ENCODE data around the gene CAMK2B.

CAMK2B gene

DNA sequence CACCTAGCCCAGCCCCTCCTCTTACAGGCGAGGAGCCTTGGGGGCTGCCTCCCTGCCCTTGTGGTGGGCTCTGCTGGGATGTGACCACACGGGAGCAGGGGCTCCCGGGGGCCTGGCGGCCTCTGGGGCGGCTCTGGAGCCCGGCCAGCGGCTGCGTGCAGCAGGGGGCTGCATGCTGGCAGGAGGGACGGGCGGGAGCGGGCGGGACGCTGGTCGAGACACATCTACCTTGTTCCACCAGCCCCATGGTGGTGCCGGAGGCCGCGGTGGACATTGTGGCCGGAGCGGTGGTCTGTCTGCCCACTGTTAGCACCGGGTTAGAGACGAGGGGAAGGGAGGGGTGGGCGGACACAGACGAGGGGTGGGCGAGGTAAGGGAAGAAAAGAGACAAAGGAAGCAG lies 86.0 kb downstream of the CAMK2B start:
- no peak overlapping the region for H3K4me2 ChIP-seq (ENCODE audit: insufficient read depth, low read length)
- H3K4me1 ChIP-seq (ENCODE audit: insufficient read depth, low read length) = no peaks in the 10 kb centered on the region
- no peak for DNase-seq
- H2AFZ ChIP-seq (ENCODE audit: low read depth, low read length) = no peak overlapping the region
- TF ChIP-seq EZH2 (IDR thresholded peaks at IDR 0.05; ENCODE audit: borderline replicate concordance, low read depth, low read length, severe bottlenecking) = no peak
- TF ChIP-seq, protein P1, sequence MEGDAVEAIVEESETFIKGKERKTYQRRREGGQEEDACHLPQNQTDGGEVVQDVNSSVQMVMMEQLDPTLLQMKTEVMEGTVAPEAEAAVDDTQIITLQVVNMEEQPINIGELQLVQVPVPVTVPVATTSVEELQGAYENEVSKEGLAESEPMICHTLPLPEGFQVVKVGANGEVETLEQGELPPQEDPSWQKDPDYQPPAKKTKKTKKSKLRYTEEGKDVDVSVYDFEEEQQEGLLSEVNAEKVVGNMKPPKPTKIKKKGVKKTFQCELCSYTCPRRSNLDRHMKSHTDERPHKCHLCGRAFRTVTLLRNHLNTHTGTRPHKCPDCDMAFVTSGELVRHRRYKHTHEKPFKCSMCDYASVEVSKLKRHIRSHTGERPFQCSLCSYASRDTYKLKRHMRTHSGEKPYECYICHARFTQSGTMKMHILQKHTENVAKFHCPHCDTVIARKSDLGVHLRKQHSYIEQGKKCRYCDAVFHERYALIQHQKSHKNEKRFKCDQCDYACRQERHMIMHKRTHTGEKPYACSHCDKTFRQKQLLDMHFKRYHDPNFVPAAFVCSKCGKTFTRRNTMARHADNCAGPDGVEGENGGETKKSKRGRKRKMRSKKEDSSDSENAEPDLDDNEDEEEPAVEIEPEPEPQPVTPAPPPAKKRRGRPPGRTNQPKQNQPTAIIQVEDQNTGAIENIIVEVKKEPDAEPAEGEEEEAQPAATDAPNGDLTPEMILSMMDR (IDR thresholded peaks at IDR 0.05; ENCODE audit: borderline replicate concordance, extremely low read depth, low read length, poor library complexity, severe bottlenecking) = no peak
- H3K9ac ChIP-seq (ENCODE audit: low read depth, low read length) = no peak overlapping the region
- no peak overlapping the region for H3K27ac ChIP-seq (ENCODE audit: low read length)
- no peaks in the 10 kb centered on the region for H3K9me3 ChIP-seq (ENCODE audit: insufficient read depth, low read length, severe bottlenecking)
- H3K79me2 ChIP-seq (ENCODE audit: insufficient read depth, low read length) = no peaks in the 10 kb centered on the region
- H3K36me3 ChIP-seq (ENCODE audit: insufficient read depth, low read length) = no peaks in the 10 kb centered on the region
- no peak overlapping the region for H3K4me3 ChIP-seq (ENCODE audit: low read depth in 1 of 2, low read length in 2 of 2)
- peaks cover 6% of the 10 kb centered on the region; the same call in 1 of the 2 replicates for H4K20me1 ChIP-seq (ENCODE audit: insufficient read depth, low read length)
- no peak for ATAC-seq (ENCODE audit: insufficient read depth, low read depth)
- H3K27me3 ChIP-seq (ENCODE audit: insufficient read depth, low read length, poor library complexity) = peaks cover 3% of the 10 kb centered on the region

DNA sequence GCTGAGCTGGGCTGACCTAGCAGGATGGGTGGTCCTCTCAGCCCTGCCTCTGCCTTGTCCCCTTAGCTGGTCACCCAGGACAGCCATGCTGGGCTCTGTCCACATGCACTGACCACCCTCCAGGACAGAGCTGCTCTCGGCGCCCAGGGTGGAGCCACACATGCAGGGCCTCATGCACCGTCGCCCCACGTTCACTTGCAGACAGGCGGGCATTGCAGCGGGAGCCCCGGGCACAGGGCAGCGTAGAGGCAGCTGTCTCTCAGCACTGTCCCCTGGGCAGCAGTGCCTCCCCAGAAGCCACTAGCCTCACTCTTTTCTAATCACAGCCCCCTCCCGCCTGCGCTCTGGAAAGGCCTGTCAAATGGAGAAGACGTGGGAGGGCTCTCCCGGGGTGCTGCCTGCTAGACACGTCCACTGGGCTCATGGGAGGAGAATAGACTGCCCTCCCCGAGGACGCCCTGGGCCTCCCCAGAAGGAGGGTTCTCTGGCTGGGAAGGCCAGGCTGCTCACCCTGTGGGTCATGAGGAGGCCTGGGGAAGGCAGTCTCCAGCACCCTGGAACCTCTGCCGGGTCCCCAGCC lies 87.2 kb downstream of the CAMK2B start:
- no peaks in the 10 kb centered on the region for H3K9me3 ChIP-seq (ENCODE audit: insufficient read depth, low read length, severe bottlenecking)
- no peaks in the 10 kb centered on the region for H3K36me3 ChIP-seq (ENCODE audit: insufficient read depth, low read length)
- H3K27ac ChIP-seq (ENCODE audit: low read length) = no peak overlapping the region
- no peak overlapping the region for H3K4me3 ChIP-seq (ENCODE audit: low read depth in 1 of 2, low read length in 2 of 2)
- no peak overlapping the region for H2AFZ ChIP-seq (ENCODE audit: low read depth, low read length)
- H3K27me3 ChIP-seq (ENCODE audit: insufficient read depth, low read length, poor library complexity) = peaks cover 3% of the 10 kb centered on the region
- no peaks in the 10 kb centered on the region for H3K79me2 ChIP-seq (ENCODE audit: insufficient read depth, low read length)
- no peak for DNase-seq
- H3K4me2 ChIP-seq (ENCODE audit: insufficient read depth, low read length) = no peak overlapping the region
- peaks cover 6% of the 10 kb centered on the region; the same call in 1 of the 2 replicates for H4K20me1 ChIP-seq (ENCODE audit: insufficient read depth, low read length)
- H3K9ac ChIP-seq (ENCODE audit: low read depth, low read length) = no peak overlapping the region
- ATAC-seq (ENCODE audit: insufficient read depth, low read depth) = no peak
- TF ChIP-seq, protein P1 (IDR thresholded peaks at IDR 0.05; ENCODE audit: borderline replicate concordance, extremely low read depth, low read length, poor library complexity, severe bottlenecking) = no peak
- TF ChIP-seq EZH2 (IDR thresholded peaks at IDR 0.05; ENCODE audit: borderline replicate concordance, low read depth, low read length, severe bottlenecking) = no peak
- H3K4me1 ChIP-seq (ENCODE audit: insufficient read depth, low read length) = no peaks in the 10 kb centered on the region

DNA sequence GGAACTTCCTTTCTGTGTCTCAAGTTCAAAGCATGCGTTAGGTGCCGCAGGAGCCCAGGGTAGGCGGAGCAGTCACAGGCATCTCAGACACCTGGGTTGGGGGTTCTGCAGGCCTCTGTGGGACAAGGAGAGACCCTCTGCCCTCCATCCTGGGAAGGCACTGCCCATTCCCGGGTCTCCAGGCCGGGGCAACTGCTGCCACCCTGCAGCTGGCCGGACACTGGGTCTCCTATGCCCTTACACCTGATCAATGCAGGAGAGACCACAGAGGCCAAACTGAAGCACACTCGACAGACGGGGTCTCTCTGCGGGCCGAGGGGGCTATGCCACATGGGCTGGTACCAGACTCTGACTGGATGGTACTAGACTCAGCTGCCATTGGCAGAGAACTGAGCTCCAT lies 87.7 kb downstream of the CAMK2B start:
- ATAC-seq (ENCODE audit: insufficient read depth, low read depth) (no peak), DNase-seq (no peak)
- no peaks in the 10 kb centered on the region for H3K9me3 ChIP-seq (ENCODE audit: insufficient read depth, low read length, severe bottlenecking)
- no peak overlapping the region for H3K4me3 ChIP-seq (ENCODE audit: low read depth in 1 of 2, low read length in 2 of 2)
- H3K4me1 ChIP-seq (ENCODE audit: insufficient read depth, low read length) = no peaks in the 10 kb centered on the region
- H4K20me1 ChIP-seq (ENCODE audit: insufficient read depth, low read length) = peaks cover 5% of the 10 kb centered on the region; the same call in 1 of the 2 replicates
- peaks cover 3% of the 10 kb centered on the region for H3K27me3 ChIP-seq (ENCODE audit: insufficient read depth, low read length, poor library complexity)
- H3K36me3 ChIP-seq (ENCODE audit: insufficient read depth, low read length) = no peaks in the 10 kb centered on the region
- TF ChIP-seq, protein P1 (IDR thresholded peaks at IDR 0.05; ENCODE audit: borderline replicate concordance, extremely low read depth, low read length, poor library complexity, severe bottlenecking) = no peak
- TF ChIP-seq EZH2 (IDR thresholded peaks at IDR 0.05; ENCODE audit: borderline replicate concordance, low read depth, low read length, severe bottlenecking) = no peak
- no peak overlapping the region for H3K4me2 ChIP-seq (ENCODE audit: insufficient read depth, low read length)
- H3K27ac ChIP-seq (ENCODE audit: low read length) = no peak overlapping the region
- H3K79me2 ChIP-seq (ENCODE audit: insufficient read depth, low read length) = no peaks in the 10 kb centered on the region
- no peak overlapping the region for H2AFZ ChIP-seq (ENCODE audit: low read depth, low read length)
- no peak overlapping the region for H3K9ac ChIP-seq (ENCODE audit: low read depth, low read length)
